A549 (cell line): ENCODE data around the gene CACNA2D4. TPM values are rescaled to one million over a fixed set of nuclear protein-coding genes. Genes with fewer than 3 reads are reported as not detected.

Source experiments
- ATAC-seq, 2 experiments: fragments of 200-7000 bp in 1 of 2; fragments of >200 bp in 1 of 2; cut with Nextera tagmentation in 1 of 2; cut with Tn5 transposase in 1 of 2; 3 replicates each; pipeline versions ENCODE4 v1.8.0 to v1.9.1; 2018 to 2020; ENCODE audit warnings: mild to moderate bottlenecking in 1 of 2, moderate library complexity in 1 of 2
- CTCF ChIA-PET: fragments of 300-600 bp; sonication (Branson Sonifier 250); formaldehyde crosslinking; extraction: SDS; loops from one replicate; lab custom pipeline; 2021; ENCODE audit warnings: antibody characterized with exemption, inconsistent platforms; lab: Yijun Ruan, JAX
- POLR2A ChIA-PET: fragments of 350-600 bp; formaldehyde crosslinking; extraction: SDS; loops from one replicate; lab custom pipeline; 2021; ENCODE audit warnings: antibody characterized with exemption, inconsistent platforms; lab: Yijun Ruan, JAX
- DNase-seq, 2 experiments: peaks; one replicate each; pipeline versions ENCODE4 v3.0.0 to v3.0.0-alpha.2; 2011 to 2016; ENCODE audit warnings: low read depth in 1 of 2, low spot score in 1 of 2
- FAIRE-seq: peaks from 2 replicates; lab custom pipeline; 2011; peaks lifted over from hg19 to GRCh38; lab: Jason Lieb, UNC
- H3K27ac ChIP-seq, 2 experiments: fragments of >200 bp; sonication (Bioruptor Twin); formaldehyde crosslinking; 3 replicates each; pipeline ENCODE4 v1.5.1; 2016 to 2017
- H3K4me1 ChIP-seq: fragments of >200 bp; sonication (Bioruptor Twin); formaldehyde crosslinking; 3 replicates; pipeline ENCODE4 v1.6.1; 2016
- H3K4me2 ChIP-seq: fragments of >200 bp; sonication (Bioruptor Twin); formaldehyde crosslinking; 3 replicates; pipeline ENCODE4 v1.6.1; 2016
- H3K4me3 ChIP-seq: fragments of >200 bp; sonication (Bioruptor Twin); formaldehyde crosslinking; 3 replicates; pipeline ENCODE4 v1.5.1; 2016
- H3K9me3 ChIP-seq: fragments of >200 bp; sonication (Bioruptor Twin); formaldehyde crosslinking; 3 replicates; pipeline ENCODE4 v1.6.1; 2016
- EHMT2 ChIP-seq: fragments of 200-600 bp; sonication (generic); IDR thresholded peaks from 2 replicates; pipeline ENCODE4 v1.6.1; 2016; ENCODE audit warnings: antibody characterized with exemption, low read depth, mild to moderate bottlenecking, moderate library complexity
- ELK1 ChIP-seq: fragments of 150-350 bp; IDR thresholded peaks from 2 replicates; pipeline ENCODE4 v1.6.1; 2014; ENCODE audit warnings: low read depth, mild to moderate bottlenecking, low read length
- ESRRA ChIP-seq: fragments of 150-350 bp; IDR thresholded peaks from 2 replicates; pipeline ENCODE4 v1.6.1; 2014; ENCODE audit warnings: mild to moderate bottlenecking, low read length, borderline replicate concordance
- HDAC2 ChIP-seq: fragments of 200-600 bp; sonication (generic); IDR thresholded peaks from 2 replicates; pipeline ENCODE4 v1.6.1; 2016
- JUN ChIP-seq, 2 experiments: fragments of >200 bp; sonication (Bioruptor Twin); formaldehyde crosslinking; IDR thresholded peaks; 2 replicates in 1 of 2; 3 replicates in 1 of 2; pipeline ENCODE4 v1.6.1; 2016 to 2017
- KDM5A ChIP-seq: fragments of 200-600 bp; sonication (generic); IDR thresholded peaks from 2 replicates; pipeline ENCODE4 v1.6.1; 2016; ENCODE audit warnings: antibody characterized with exemption, mild to moderate bottlenecking
- MAFK ChIP-seq: fragments of 450-650 bp; IDR thresholded peaks from 2 replicates; pipeline ENCODE4 v1.6.1; 2014; ENCODE audit not compliant: partially characterized antibody
- POLR2A ChIP-seq: IDR thresholded peaks from 2 replicates; pipeline ENCODE4 v1.6.1; 2012; ENCODE audit warnings: mild to moderate bottlenecking, low read length
- RCOR1 ChIP-seq: fragments of 150-350 bp; IDR thresholded peaks from 2 replicates; pipeline ENCODE4 v1.6.1; 2014; ENCODE audit warnings: antibody characterized with exemption, low read length, low read depth
- RNF2 ChIP-seq: fragments of 200-600 bp; sonication (generic); IDR thresholded peaks from 2 replicates; pipeline ENCODE4 v1.6.1; 2016; ENCODE audit warnings: low read depth, mild to moderate bottlenecking, antibody characterized with exemption, moderate library complexity, borderline replicate concordance
- ZSCAN20 ChIP-seq: fragments of 250-450 bp; sonication (Bioruptor Pico); IDR thresholded peaks from 2 replicates; pipeline ENCODE4 v1.8.0; 2022; ENCODE audit warnings: mild to moderate bottlenecking, moderate library complexity
- WGBS: methylation state at CpG from one replicate; pipeline ENCODE4 v1.1.6; 2017; ENCODE audit errors: missing lambda C conversion rate; 5-methylcytosine and 5-hydroxymethylcytosine counted together
- polyA plus RNA-seq, 4 experiments: library from polyadenylated mRNA; depleted of rRNA in 3 of 4; stranded (reverse); fragments of >200 nt; fragmentation: RNase III in 1 of 4; extraction: RNeasy Plus Mini Kit Qiagen cat#74134 plus additional on column Dnase treatment in 1 of 4; gene quantifications; 2 replicates in 3 of 4; 3 replicates in 1 of 4; pipeline ENCODE4 v1.2.3, GENCODE V29; 2011 to 2017
- TF ChIP-seq, protein P1 (sequence below): fragments of 200-600 bp; sonication (generic); IDR thresholded peaks from 2 replicates; pipeline ENCODE4 v1.6.1; 2016; ENCODE audit warnings: antibody characterized with exemption, mild to moderate bottlenecking, moderate library complexity
- TF ChIP-seq, protein P2 (sequence below): IDR thresholded peaks from 2 replicates; pipeline ENCODE4 v1.6.1; 2012

CACNA2D4 gene
- polyA plus RNA-seq, 2 of the 4 experiments (the other 2 are of a cell fraction): not detected

GRCh38 chr12:1929985-1930802 is 11.7 kb upstream of the CACNA2D4 start (continued):
- TF ChIP-seq ELK1: no peak
- TF ChIP-seq, protein P1, sequence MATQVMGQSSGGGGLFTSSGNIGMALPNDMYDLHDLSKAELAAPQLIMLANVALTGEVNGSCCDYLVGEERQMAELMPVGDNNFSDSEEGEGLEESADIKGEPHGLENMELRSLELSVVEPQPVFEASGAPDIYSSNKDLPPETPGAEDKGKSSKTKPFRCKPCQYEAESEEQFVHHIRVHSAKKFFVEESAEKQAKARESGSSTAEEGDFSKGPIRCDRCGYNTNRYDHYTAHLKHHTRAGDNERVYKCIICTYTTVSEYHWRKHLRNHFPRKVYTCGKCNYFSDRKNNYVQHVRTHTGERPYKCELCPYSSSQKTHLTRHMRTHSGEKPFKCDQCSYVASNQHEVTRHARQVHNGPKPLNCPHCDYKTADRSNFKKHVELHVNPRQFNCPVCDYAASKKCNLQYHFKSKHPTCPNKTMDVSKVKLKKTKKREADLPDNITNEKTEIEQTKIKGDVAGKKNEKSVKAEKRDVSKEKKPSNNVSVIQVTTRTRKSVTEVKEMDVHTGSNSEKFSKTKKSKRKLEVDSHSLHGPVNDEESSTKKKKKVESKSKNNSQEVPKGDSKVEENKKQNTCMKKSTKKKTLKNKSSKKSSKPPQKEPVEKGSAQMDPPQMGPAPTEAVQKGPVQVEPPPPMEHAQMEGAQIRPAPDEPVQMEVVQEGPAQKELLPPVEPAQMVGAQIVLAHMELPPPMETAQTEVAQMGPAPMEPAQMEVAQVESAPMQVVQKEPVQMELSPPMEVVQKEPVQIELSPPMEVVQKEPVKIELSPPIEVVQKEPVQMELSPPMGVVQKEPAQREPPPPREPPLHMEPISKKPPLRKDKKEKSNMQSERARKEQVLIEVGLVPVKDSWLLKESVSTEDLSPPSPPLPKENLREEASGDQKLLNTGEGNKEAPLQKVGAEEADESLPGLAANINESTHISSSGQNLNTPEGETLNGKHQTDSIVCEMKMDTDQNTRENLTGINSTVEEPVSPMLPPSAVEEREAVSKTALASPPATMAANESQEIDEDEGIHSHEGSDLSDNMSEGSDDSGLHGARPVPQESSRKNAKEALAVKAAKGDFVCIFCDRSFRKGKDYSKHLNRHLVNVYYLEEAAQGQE: no peak
- TF ChIP-seq POLR2A: no peak
- no peak for TF ChIP-seq ESRRA
- no peak for TF ChIP-seq MAFK

GRCh38 chr12:1929241-1929984 is 11.0 kb upstream of the CACNA2D4 start:
- no peak for DNase-seq
- ATAC-seq: no peak
- Histone ChIP-seq H3K4me3 (no peak overlapping the region), H3K4me1 (no peaks in the 10 kb centered on the region), H3K9me3 (no peaks in the 10 kb centered on the region), H3K27ac (no peak overlapping the region), H3K4me2 (no peak overlapping the region)
- no peak for FAIRE-seq
- TF ChIP-seq, protein P2, sequence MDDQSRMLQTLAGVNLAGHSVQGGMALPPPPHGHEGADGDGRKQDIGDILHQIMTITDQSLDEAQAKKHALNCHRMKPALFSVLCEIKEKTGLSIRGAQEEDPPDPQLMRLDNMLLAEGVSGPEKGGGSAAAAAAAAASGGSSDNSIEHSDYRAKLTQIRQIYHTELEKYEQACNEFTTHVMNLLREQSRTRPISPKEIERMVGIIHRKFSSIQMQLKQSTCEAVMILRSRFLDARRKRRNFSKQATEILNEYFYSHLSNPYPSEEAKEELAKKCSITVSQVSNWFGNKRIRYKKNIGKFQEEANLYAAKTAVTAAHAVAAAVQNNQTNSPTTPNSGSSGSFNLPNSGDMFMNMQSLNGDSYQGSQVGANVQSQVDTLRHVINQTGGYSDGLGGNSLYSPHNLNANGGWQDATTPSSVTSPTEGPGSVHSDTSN: no peak
- WGBS: 36% methylated on average over 11 of the region's 11 CpGs
- POLR2A ChIA-PET: no interaction called here
- CTCF ChIA-PET: interaction anchor here (0.6 to 7.3 kb wide), 4 partner anchors 10 to 295 kb away, joined by 3 to 54 read pairs (median 3); no protein-coding TSS in a partner anchor

- no peak overlapping the region for H3K4me3 ChIP-seq
- ChIA-PET POLR2A (no interaction called here), CTCF (interaction anchor here (1.4 to 7.3 kb wide), 3 partner anchors 11 to 294 kb away, joined by 3 to 54 read pairs (median 3); no protein-coding TSS in a partner anchor)
- no peaks in the 10 kb centered on the region for H3K9me3 ChIP-seq
- H3K27ac ChIP-seq: no peak overlapping the region
- H3K4me2 ChIP-seq: no peak overlapping the region
- WGBS: 57% methylated on average over 22 of the region's 22 CpGs
- DNase-seq (no peak), FAIRE-seq (no peak), ATAC-seq (no peak)
- no peak for TF ChIP-seq HDAC2
- no peaks in the 10 kb centered on the region for H3K4me1 ChIP-seq
Observed at GRCh38 chr12:1928439-1929121, 10.1 kb upstream of the CACNA2D4 start.

- ChIA-PET POLR2A (interaction anchor here (0.6 kb wide), 1 partner anchor 12 kb away, joined by 3 read pairs; no protein-coding TSS in a partner anchor), CTCF (interaction anchor here (0.6 to 7.3 kb wide), 2 partner anchors 12 to 132 kb away, joined by 3 to 54 read pairs; no protein-coding TSS in a partner anchor)
- DNase-seq: no peak
- no peaks in the 10 kb centered on the region for H3K4me1 ChIP-seq
- no peak for ATAC-seq
- no peak overlapping the region for H3K4me3 ChIP-seq
- no peak for FAIRE-seq
- no peak for TF ChIP-seq RCOR1
- no peak for TF ChIP-seq JUN (IDR thresholded peaks at IDR 0.05)
- no peak for TF ChIP-seq RNF2
- TF ChIP-seq KDM5A: no peak
- TF ChIP-seq EHMT2: no peak
- TF ChIP-seq ZSCAN20: no peak
- H3K27ac ChIP-seq: no peak overlapping the region
- WGBS: 31% methylated on average over 12 of the region's 15 CpGs
- no peaks in the 10 kb centered on the region for H3K9me3 ChIP-seq
- H3K4me2 ChIP-seq: no peak overlapping the region
Observed at GRCh38 chr12:1927751-1928351, 9.4 kb upstream of the CACNA2D4 start.
